Liver (tissue), 3 donors: Measurements from ENCODE around the gene HS3ST4.

Experiments used
- ATF3 ChIP-seq: IDR thresholded peaks from 2 replicates; pipeline ENCODE4 v1.6.1; 2016; ENCODE audit warnings: antibody characterized with exemption
- NR2F2 ChIP-seq: IDR thresholded peaks from 2 replicates; pipeline ENCODE4 v1.6.1; 2016; ENCODE audit warnings: antibody characterized with exemption
- RAD21 ChIP-seq, 2 donors: IDR thresholded peaks; 2 replicates each; pipeline ENCODE4 v1.6.1; 2016; ENCODE audit warnings: antibody characterized with exemption in 2 of 2, mild to moderate bottlenecking in 2 of 2
- TAF1 ChIP-seq: conservative IDR thresholded peaks from 2 replicates; pipeline ENCODE4 v1.6.1; 2016; ENCODE audit warnings: antibody characterized with exemption, mild to moderate bottlenecking
- YY1 ChIP-seq: IDR thresholded peaks from 2 replicates; pipeline ENCODE4 v1.6.1; 2016; ENCODE audit warnings: antibody characterized with exemption, mild to moderate bottlenecking
- ZBTB33 ChIP-seq: IDR thresholded peaks from 2 replicates; pipeline ENCODE4 v1.6.1; 2016; ENCODE audit warnings: antibody characterized with exemption
- TF ChIP-seq, protein P1 (sequence below): fragments of 150-350 bp; IDR thresholded peaks from 2 replicates; pipeline ENCODE4 v1.5.1; 2017; ENCODE audit warnings: improper control_type of control experiment, low read depth, low read length; ENCODE audit not compliant: missing input control
- TF ChIP-seq, protein P2 (sequence below): IDR thresholded peaks from 2 replicates; pipeline ENCODE4 v1.6.1; 2016; ENCODE audit warnings: antibody characterized with exemption
- donor health status: healthy.
- donor health status: healthy.

GRCh38 chr16:25845901-25846300, 154.1 kb downstream of the HS3ST4 start:
- TF ChIP-seq RAD21 (IDR thresholded peaks at IDR 0.05): no peak
- TF ChIP-seq, protein P1, sequence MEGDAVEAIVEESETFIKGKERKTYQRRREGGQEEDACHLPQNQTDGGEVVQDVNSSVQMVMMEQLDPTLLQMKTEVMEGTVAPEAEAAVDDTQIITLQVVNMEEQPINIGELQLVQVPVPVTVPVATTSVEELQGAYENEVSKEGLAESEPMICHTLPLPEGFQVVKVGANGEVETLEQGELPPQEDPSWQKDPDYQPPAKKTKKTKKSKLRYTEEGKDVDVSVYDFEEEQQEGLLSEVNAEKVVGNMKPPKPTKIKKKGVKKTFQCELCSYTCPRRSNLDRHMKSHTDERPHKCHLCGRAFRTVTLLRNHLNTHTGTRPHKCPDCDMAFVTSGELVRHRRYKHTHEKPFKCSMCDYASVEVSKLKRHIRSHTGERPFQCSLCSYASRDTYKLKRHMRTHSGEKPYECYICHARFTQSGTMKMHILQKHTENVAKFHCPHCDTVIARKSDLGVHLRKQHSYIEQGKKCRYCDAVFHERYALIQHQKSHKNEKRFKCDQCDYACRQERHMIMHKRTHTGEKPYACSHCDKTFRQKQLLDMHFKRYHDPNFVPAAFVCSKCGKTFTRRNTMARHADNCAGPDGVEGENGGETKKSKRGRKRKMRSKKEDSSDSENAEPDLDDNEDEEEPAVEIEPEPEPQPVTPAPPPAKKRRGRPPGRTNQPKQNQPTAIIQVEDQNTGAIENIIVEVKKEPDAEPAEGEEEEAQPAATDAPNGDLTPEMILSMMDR: no peak
- TF ChIP-seq TAF1: no peak
- no peak for TF ChIP-seq NR2F2
- TF ChIP-seq YY1: no peak
- TF ChIP-seq, protein P2, sequence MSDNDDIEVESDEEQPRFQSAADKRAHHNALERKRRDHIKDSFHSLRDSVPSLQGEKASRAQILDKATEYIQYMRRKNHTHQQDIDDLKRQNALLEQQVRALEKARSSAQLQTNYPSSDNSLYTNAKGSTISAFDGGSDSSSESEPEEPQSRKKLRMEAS: no peak
- TF ChIP-seq ZBTB33: no peak
- TF ChIP-seq ATF3: no peak
